GM12892 (cell line): ENCODE results near the gene DNMT3A.

ENCODE experiments used
- POLR2A ChIP-seq: IDR thresholded peaks from 2 replicates; pipeline ENCODE4 v1.6.1; 2011; ENCODE audit warnings: low read depth, low read length, control low read depth
- POLR2AphosphoS5 ChIP-seq: IDR thresholded peaks from 2 replicates; pipeline ENCODE4 v1.6.1; 2011; ENCODE audit warnings: low read depth, low read length, control low read depth
- TAF1 ChIP-seq: IDR thresholded peaks from 2 replicates; pipeline ENCODE4 v1.6.1; 2011; ENCODE audit warnings: low read depth, mild to moderate bottlenecking, control low read depth, low read length, borderline replicate concordance

DNA sequence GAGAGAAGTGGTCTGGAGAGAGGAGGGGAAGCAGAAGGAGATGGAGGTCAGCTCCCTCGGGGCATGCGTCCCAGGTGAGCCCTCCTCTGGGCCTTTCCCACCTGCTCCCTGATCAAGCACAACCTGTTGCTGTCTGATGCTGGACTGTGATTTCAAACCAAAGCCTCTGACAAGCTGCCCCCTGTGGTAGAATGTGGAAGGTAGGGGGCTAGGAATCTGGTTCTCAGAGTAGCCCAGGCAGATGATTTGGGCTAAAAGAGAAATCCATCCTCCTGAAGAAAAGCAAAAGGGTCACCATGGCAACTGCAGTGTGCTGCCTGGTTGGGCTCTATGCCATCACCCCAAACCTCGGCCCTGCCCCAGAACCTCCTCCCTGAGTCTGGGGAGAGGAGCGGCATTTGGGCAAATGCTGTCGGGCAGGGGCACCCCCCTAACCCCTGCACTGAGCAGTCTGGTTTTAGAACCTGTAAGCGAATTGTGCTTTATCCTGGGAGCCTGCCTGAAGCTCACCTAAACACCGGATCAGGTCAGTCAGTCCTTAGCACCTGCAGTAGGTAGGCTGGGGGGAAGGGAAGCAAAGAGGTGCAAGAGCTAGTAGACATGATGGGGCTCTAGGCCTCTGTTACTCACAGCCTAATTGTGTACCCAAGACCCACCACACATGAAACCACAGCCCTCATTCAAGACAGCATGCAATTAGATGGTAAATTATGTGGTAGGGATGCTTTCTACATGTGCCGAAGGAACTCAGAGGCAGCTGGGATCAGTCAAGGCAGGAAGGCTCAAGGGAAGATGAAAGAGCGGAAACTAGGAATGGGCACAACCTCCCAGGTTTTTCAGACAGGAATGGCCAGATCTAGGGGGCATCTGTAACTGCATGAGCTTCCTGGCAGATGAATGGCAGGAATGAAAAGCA is 83.5 kb downstream of the DNMT3A start:
- TF ChIP-seq POLR2A (no peak), POLR2AphosphoS5 (no peak), TAF1 (no peak)
